Tibial nerve (tissue), 4 donors: ENCODE measurements around the gene ADAR.

Experiments used
- EP300 ChIP-seq, 2 donors: sonication (generic); formaldehyde crosslinking; IDR thresholded peaks; one replicate each; pipeline ENCODE4 v1.6.1; 2017; ENCODE audit warnings: antibody characterized with exemption in 2 of 2, mild to moderate bottlenecking in 1 of 2
- POLR2A ChIP-seq, 2 donors: fragments of 450-650 bp; IDR thresholded peaks; one replicate each; pipeline ENCODE4 v1.6.1; 2017; ENCODE audit warnings: antibody characterized with exemption in 2 of 2, mild to moderate bottlenecking in 2 of 2, moderate library complexity in 2 of 2
- TF ChIP-seq, protein P1 (sequence below), 5 experiments: fragments of 200-600 bp in 3 of 5; fragments of 450-650 bp in 2 of 5; sonication (generic) in 3 of 5; IDR thresholded peaks; one replicate each; pipeline ENCODE4 v1.5.1; 2016 to 2019; ENCODE audit warnings: antibody characterized with exemption in 5 of 5, mild to moderate bottlenecking in 3 of 5, moderate library complexity in 2 of 5

DNA sequence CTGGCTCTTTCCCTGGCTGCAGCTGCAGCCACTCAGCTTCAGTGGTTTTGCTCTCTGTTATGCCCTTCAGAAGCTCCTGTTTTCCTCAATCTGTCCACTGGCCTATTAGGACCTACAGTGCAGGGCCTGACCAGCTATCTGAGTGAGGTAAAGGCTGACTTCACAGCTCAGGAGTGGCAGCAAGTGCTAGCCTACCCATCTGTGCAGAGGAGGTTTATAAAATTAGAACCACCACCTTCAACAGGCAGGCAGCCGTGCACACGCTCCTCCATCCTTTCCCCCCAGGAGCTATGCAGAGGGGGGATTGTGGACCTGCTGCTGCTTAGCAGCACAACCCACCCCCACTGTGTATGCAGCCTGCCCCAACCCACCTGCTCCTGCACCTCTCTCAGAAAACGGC is 8.3 kb downstream of the ADAR start:
- TF ChIP-seq POLR2A (IDR thresholded peaks at IDR 0.05) (no peak), EP300 (IDR thresholded peaks at IDR 0.05) (no peak)
- TF ChIP-seq, protein P1, sequence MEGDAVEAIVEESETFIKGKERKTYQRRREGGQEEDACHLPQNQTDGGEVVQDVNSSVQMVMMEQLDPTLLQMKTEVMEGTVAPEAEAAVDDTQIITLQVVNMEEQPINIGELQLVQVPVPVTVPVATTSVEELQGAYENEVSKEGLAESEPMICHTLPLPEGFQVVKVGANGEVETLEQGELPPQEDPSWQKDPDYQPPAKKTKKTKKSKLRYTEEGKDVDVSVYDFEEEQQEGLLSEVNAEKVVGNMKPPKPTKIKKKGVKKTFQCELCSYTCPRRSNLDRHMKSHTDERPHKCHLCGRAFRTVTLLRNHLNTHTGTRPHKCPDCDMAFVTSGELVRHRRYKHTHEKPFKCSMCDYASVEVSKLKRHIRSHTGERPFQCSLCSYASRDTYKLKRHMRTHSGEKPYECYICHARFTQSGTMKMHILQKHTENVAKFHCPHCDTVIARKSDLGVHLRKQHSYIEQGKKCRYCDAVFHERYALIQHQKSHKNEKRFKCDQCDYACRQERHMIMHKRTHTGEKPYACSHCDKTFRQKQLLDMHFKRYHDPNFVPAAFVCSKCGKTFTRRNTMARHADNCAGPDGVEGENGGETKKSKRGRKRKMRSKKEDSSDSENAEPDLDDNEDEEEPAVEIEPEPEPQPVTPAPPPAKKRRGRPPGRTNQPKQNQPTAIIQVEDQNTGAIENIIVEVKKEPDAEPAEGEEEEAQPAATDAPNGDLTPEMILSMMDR (IDR thresholded peaks at IDR 0.05) = no peak
